ENCODE data around the gene COA8.

DNA sequence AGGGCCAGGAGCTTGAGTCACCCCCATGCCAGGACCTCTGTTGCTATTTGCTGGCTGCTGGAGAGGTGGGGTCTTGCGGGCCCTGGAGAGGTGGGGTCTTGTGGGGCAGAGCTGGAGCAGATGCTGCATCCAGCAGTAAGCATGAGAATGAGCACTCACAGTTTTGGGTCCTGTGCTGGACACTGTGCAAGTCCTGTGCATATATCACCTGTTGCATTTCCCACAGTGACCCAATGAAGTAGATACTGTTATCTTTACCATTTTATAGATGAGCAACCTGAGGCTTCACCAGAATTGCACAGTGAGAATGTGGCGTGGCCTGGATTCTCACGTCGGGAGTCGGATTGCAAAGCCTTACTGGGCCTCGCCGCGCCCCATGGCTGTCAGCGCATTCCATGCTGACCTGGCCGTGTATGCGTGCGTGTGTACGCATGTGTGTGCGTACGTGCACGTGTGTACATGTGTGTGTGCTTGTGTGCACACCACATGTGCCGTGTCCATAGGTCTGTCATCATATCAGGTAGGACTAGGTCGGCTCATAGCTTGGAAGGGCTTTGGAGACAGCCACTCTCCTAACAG lies 12.0 kb downstream of the COA8 start:
- TF ChIP-seq CTCF (IDR thresholded peaks at IDR 0.05 in 2 of 3, conservative IDR thresholded peaks at IDR 0.05 in 1 of 3; ENCODE audit: control insufficient read depth in 2 of 3, extremely low read depth in 1 of 3, insufficient read depth in 1 of 3, low read depth in 3 of 3, low read length in 3 of 3) (no peak), SIN3A (IDR thresholded peaks at IDR 0.05; ENCODE audit: low read depth, low read length) (no peak), ZBTB40 (IDR thresholded peaks at IDR 0.05; ENCODE audit: borderline replicate concordance) (no peak), JUND (IDR thresholded peaks at IDR 0.05; ENCODE audit: low read depth, low read length) (no peak), BMI1 (IDR thresholded peaks at IDR 0.05; ENCODE audit: borderline replicate concordance) (no peak), EP300 (IDR thresholded peaks at IDR 0.05; ENCODE audit: borderline replicate concordance in 1 of 2, control insufficient read depth in 1 of 2, low read depth in 2 of 2, low read length in 2 of 2) (no peak), POLR2AphosphoS5 (IDR thresholded peaks at IDR 0.05; ENCODE audit: low read length) (no peak), EZH2 (IDR thresholded peaks at IDR 0.05; ENCODE audit: borderline replicate concordance, control insufficient read depth, low read depth, low read length) (no peak), NRF1 (conservative IDR thresholded peaks at IDR 0.05; ENCODE audit: low read depth, low read length) (no peak), MEF2A (IDR thresholded peaks at IDR 0.05; ENCODE audit: insufficient read depth, low read depth, low read length) (no peak), RAD21 (IDR thresholded peaks at IDR 0.05; ENCODE audit: insufficient read depth, low read depth, low read length) (no peak)
- TF ChIP-seq, protein P1, sequence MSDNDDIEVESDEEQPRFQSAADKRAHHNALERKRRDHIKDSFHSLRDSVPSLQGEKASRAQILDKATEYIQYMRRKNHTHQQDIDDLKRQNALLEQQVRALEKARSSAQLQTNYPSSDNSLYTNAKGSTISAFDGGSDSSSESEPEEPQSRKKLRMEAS (IDR thresholded peaks at IDR 0.05; ENCODE audit: low read depth, low read length), result no peak
- TF ChIP-seq, protein P2, sequence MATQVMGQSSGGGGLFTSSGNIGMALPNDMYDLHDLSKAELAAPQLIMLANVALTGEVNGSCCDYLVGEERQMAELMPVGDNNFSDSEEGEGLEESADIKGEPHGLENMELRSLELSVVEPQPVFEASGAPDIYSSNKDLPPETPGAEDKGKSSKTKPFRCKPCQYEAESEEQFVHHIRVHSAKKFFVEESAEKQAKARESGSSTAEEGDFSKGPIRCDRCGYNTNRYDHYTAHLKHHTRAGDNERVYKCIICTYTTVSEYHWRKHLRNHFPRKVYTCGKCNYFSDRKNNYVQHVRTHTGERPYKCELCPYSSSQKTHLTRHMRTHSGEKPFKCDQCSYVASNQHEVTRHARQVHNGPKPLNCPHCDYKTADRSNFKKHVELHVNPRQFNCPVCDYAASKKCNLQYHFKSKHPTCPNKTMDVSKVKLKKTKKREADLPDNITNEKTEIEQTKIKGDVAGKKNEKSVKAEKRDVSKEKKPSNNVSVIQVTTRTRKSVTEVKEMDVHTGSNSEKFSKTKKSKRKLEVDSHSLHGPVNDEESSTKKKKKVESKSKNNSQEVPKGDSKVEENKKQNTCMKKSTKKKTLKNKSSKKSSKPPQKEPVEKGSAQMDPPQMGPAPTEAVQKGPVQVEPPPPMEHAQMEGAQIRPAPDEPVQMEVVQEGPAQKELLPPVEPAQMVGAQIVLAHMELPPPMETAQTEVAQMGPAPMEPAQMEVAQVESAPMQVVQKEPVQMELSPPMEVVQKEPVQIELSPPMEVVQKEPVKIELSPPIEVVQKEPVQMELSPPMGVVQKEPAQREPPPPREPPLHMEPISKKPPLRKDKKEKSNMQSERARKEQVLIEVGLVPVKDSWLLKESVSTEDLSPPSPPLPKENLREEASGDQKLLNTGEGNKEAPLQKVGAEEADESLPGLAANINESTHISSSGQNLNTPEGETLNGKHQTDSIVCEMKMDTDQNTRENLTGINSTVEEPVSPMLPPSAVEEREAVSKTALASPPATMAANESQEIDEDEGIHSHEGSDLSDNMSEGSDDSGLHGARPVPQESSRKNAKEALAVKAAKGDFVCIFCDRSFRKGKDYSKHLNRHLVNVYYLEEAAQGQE (IDR thresholded peaks at IDR 0.05; ENCODE audit: low read depth, low read length), result no peak
